Measurements from ENCODE around the gene SNTG2.

Gene SNTG2

GRCh38 chr2:926896-927295 is 23.8 kb upstream of the SNTG2 start:
- no peak for DNase-seq (ENCODE audit: low read depth)

- no peak for DNase-seq (ENCODE audit: low read depth)
These were observed 21.5 kb upstream of the SNTG2 start for GRCh38 chr2:929011-929735.

GRCh38 chr2:929925-930324 is 20.7 kb upstream of the SNTG2 start:
- DNase-seq (ENCODE audit: low read depth), result no peak

DNA sequence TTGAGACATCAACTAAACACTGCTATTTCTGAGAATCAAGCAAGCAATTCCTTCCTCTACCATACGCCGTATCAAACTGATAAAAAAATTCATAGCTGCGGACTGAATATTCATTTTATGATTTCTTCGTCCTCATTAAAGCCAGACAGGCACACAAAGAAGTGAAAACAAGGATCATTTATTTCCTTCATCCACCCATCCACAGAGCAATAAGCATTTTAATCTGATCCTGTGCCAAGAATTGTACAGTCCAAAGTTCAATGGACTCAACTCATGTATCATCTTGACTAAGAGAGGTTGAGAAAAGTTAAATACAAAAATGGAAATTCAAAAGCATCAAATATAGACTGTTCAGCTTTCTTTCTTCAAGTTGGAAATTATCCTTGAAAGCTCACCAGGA is 19.7 kb upstream of the SNTG2 start:
- DNase-seq (ENCODE audit: low read depth), result no peak

GRCh38 chr2:932320-933115 is 18.1 kb upstream of the SNTG2 start:
- DNase-seq (ENCODE audit: low read depth), result no peak

- no peak for DNase-seq (ENCODE audit: low read depth)
These were observed 16.8 kb upstream of the SNTG2 start for GRCh38 chr2:933734-934295.

- DNase-seq (ENCODE audit: low read depth), result no peak
These were observed 13.1 kb upstream of the SNTG2 start for GRCh38 chr2:937530-937929.

GRCh38 chr2:938181-939005 is 12.3 kb upstream of the SNTG2 start:
- no peak for DNase-seq (ENCODE audit: low read depth)

DNA sequence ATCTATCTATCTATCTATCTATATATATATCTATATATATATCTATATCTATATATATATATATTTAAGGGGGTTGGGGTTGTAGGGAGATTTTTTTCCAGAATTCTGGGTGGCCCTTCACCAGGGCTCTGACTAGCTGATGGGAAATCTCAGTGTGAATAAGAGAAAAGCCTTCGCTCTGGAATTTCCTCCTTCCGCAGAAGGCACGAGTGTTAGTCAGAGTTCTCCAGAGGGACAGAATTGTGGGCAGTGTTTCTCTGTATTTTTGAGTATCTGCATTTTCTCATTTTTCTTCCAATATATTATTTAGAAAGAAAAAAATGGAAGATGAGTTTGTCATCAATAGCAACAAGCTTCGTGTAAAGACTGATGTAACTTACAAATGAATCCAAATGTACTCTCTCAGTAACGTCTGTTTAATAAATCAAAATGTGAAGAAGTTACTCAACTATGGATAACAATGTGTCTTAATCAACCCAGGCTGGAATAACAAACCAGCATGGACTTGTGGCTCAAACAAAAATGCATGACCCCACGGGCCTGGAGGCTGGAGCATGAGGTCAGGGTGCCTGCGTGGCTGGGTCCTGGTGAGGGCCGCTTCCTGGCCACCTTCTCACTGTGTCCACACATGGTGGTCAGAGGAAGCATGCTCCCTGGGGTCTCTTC is 10.6 kb upstream of the SNTG2 start:
- no peak for DNase-seq (ENCODE audit: low read depth)

DNA sequence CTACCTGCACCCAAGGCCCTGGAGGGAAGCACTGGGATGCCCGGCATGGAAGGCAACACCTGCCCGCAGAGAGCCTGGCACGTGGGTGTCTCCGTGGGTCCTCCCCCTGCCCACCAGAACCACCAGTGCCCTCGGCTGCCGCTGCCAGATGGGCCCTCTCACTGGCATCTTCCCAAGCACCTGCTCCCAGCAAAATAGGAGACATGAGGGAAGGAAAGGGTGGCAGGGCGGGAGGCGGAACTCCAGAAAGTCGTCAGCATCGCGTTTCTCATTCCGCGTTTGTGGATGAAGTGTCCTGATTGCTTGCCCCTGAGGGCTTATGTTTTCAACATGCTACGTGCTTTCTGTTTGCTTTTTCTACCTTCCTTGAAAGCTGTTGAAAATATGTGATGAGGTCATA is 8.8 kb upstream of the SNTG2 start:
- no peak for DNase-seq (ENCODE audit: low read depth)

DNA sequence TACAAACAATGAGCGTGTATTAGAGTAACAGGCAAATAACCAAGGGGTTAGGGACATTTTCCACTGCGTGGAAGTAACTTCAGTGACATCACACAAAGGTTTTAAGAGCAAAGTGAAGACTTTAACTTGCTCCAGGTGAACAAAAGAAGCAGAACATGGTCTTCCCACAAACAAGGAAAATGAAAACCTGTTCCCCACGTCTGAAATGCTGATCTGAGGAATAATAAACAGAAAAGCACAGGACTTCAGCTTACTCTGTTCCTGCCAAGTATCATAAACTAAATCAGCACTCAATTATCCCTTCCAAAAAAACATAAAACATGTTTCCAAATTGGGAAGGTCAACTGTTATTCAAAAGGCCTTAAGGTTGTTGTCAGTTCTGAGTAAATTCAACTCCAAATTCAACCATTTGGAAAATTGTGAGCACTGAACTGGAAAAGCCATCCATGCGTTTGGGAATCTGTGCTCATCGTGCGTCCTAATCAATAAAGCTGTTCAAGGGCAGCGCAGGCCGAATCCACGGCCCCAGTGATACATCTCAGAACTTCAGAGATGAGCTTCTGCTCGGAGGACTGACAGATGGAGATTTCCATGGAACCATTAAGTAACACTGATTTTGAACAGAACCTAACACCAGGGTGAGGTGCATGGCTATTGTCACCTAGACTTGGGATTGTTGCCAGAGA is 7.7 kb upstream of the SNTG2 start:
- no peak for DNase-seq (ENCODE audit: low read depth)

DNA sequence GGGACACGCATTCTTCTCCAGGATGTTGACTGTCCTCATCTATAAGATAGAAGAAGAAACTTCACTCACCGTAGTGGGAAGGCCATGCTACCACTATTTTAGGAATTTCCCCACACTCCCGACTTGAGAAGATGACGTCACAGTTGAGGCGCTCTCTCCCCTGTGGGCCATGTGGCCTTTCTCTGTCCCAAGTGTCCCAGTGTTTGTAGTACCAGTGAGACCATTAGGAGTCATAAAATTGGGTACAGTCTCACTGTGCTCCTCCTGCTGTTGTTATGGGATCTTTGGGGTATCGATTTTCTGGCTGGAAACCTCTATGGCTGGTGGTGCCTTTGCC is 7.2 kb upstream of the SNTG2 start:
- DNase-seq (ENCODE audit: low read depth), result no peak

DNA sequence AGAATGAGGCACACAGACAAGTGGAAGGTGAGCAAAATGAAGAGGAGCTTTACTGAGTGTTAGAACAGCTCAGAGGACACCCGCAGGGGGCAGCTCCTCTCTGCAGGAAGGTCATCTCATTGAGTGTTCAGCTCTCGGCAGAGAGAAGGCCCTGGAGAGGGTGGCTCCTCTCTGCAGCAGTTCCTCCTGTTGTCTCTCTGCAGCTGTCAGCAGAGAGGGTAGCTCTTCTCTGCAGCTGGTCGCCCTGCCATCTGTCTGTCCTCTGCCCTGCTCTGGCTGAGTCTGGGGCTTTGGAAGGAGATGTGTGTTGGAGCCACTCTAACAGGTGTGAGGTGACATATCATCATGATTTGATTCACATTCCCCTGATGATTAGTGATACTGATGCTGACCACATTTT is 6.8 kb upstream of the SNTG2 start:
- DNase-seq (ENCODE audit: low read depth), result no peak

- DNase-seq (ENCODE audit: low read depth), result no peak
These were observed 6.0 kb upstream of the SNTG2 start for GRCh38 chr2:944693-945092.

GRCh38 chr2:945104-945503 is 5.5 kb upstream of the SNTG2 start:
- no peak for DNase-seq (ENCODE audit: low read depth)

GRCh38 chr2:946073-946948 is 4.3 kb upstream of the SNTG2 start:
- DNase-seq (ENCODE audit: low read depth), result no peak

GRCh38 chr2:949384-950079 is 1.1 kb upstream of the SNTG2 start:
- no peak for DNase-seq (ENCODE audit: low read depth)

DNA sequence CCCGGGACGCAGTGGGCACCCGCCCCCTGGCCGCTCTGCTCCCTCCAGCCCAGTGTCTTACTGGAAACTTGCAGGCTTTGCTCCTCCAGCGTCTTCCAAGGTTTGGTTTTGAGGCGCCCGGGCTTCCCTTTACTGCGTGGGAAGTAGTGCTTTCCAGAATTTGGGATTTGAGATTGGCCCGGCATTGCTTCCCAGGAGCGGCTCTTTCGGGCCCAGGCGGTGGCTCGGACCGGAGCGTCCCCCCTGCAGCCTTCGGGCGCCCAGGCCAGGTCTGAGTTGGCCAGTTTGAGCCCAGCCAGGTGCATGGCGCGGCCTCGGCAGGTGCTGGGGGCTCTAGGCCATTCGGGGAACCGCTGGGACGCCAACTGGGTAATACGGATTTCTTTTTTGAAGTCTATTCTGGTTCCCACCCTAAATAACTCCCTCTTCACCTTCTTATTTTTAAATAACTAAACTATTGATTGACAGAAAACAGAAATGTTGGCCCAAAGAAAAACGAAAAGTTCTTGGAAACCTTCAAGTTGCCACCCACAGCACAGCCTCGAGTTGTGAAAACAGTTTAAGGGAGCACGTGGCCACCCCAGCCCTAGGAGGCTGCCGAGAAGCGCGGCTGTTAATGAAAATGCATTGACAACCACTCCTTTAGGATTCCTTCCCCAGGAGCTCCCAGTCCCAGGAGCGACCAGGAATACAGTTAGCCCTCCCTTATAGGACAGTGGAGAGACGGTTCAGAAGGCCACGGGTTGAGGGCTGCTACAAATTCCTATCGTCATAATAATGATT is 766 bp downstream of the SNTG2 start:
- DNase-seq (ENCODE audit: low read depth), result no peak

GRCh38 chr2:953408-953807 is 2.8 kb downstream of the SNTG2 start:
- DNase-seq (ENCODE audit: low read depth), result no peak

All from non-pigmented ciliary epithelial cell (primary cell).